ENCODE results near the gene HYI.

DNA sequence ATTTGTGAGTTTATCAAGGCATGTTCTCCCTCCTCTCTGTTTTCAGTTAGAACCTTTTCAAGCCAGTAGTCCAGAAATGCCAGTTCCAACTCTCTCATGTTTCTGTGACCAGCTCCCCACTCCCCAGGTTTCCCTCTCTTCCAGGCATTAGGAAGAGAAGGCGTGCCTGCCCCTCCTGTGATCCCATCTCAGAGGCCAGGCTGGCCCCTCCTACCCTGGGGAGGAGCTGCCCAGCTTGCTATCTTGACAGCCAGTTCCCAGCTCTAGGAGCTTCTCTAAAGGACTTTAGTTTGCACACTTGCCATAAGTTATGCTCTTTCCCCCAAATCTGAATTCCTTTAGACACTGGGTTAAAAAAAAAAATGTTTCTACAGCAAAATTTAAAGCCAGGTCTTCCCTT, 8.9 kb downstream of the HYI start:
- TF ChIP-seq SP1 (IDR thresholded peaks at IDR 0.05), result no peak
- no peak for TF ChIP-seq ELF4 (IDR thresholded peaks at IDR 0.05)
- no peak for TF ChIP-seq FOXK2 (IDR thresholded peaks at IDR 0.05)
- no peak for TF ChIP-seq FOXM1 (IDR thresholded peaks at IDR 0.05; ENCODE audit: borderline replicate concordance)
- TF ChIP-seq, protein P1, sequence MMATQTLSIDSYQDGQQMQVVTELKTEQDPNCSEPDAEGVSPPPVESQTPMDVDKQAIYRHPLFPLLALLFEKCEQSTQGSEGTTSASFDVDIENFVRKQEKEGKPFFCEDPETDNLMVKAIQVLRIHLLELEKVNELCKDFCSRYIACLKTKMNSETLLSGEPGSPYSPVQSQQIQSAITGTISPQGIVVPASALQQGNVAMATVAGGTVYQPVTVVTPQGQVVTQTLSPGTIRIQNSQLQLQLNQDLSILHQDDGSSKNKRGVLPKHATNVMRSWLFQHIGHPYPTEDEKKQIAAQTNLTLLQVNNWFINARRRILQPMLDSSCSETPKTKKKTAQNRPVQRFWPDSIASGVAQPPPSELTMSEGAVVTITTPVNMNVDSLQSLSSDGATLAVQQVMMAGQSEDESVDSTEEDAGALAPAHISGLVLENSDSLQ (IDR thresholded peaks at IDR 0.05), result no peak
- no peak for TF ChIP-seq FOXA1 (IDR thresholded peaks at IDR 0.05)
- no peak for TF ChIP-seq TARDBP (IDR thresholded peaks at IDR 0.05)
- TF ChIP-seq ZNF384 (IDR thresholded peaks at IDR 0.05), result no peak
- TF ChIP-seq NFRKB (IDR thresholded peaks at IDR 0.05), result no peak
- no peak for TF ChIP-seq SUZ12 (IDR thresholded peaks at IDR 0.05)
- TF ChIP-seq HDGF (IDR thresholded peaks at IDR 0.05; ENCODE audit: borderline replicate concordance), result no peak
- TF ChIP-seq BHLHE40 (IDR thresholded peaks at IDR 0.05; ENCODE audit: borderline replicate concordance), result no peak

Measured in HEK293T (cell line).